ENCODE measurements around the gene NEDD4L.
"Not testable (repeated sequence)": the region's sequence is repeated elsewhere in the genome, so short reads cannot be mapped to it uniquely, and the experiment has no call there.

Gene NEDD4L

GRCh38 chr18:58263055-58263957 lies 219.3 kb downstream of the NEDD4L start:
- no peak overlapping the region for H3K4me3 ChIP-seq (ENCODE audit: low read depth, low read length)
- H3K36me3 ChIP-seq: no peaks in the 10 kb centered on the region
- H3K9me3 ChIP-seq: no peaks in the 10 kb centered on the region
- DNase-seq: no peak
- no peaks in the 10 kb centered on the region for H3K4me1 ChIP-seq
- TF ChIP-seq CTCF (IDR thresholded peaks at IDR 0.05; ENCODE audit: low read depth, low read length): no peak
- H3K27me3 ChIP-seq: no peaks in the 10 kb centered on the region

GRCh38 chr18:58264075-58264474 lies 220.0 kb downstream of the NEDD4L start:
- Histone ChIP-seq H3K36me3 (no peaks in the 10 kb centered on the region), H3K4me1 (no peaks in the 10 kb centered on the region), H3K9me3 (no peaks in the 10 kb centered on the region), H3K27me3 (no peaks in the 10 kb centered on the region), H3K4me3 (ENCODE audit: low read depth, low read length) (no peak overlapping the region)
- TF ChIP-seq CTCF (IDR thresholded peaks at IDR 0.05; ENCODE audit: low read depth, low read length): no peak
- no peak for DNase-seq

- Histone ChIP-seq H3K4me1 (no peaks in the 10 kb centered on the region), H3K4me3 (ENCODE audit: low read depth, low read length) (no peak overlapping the region), H3K9me3 (no peaks in the 10 kb centered on the region), H3K27me3 (no peaks in the 10 kb centered on the region), H3K36me3 (no peaks in the 10 kb centered on the region)
- no peak for DNase-seq
- TF ChIP-seq CTCF (IDR thresholded peaks at IDR 0.05; ENCODE audit: low read depth, low read length): no peak
These were observed 220.8 kb downstream of the NEDD4L start for GRCh38 chr18:58264840-58265239.

GRCh38 chr18:58265489-58265888 lies 221.5 kb downstream of the NEDD4L start:
- DNase-seq; H3K9me3 ChIP-seq; H3K36me3 ChIP-seq; H3K27me3 ChIP-seq; H3K4me1 ChIP-seq; H3K4me3 ChIP-seq (ENCODE audit: low read depth, low read length): not testable (repeated sequence)

- TF ChIP-seq CTCF (IDR thresholded peaks at IDR 0.05; ENCODE audit: low read depth, low read length): no peak
- Histone ChIP-seq H3K4me1 (no peaks in the 10 kb centered on the region), H3K9me3 (no peaks in the 10 kb centered on the region), H3K27me3 (no peaks in the 10 kb centered on the region), H3K4me3 (ENCODE audit: low read depth, low read length) (no peak overlapping the region), H3K36me3 (no peaks in the 10 kb centered on the region)
- DNase-seq: no peak
These were observed 222.3 kb downstream of the NEDD4L start for GRCh38 chr18:58266291-58266690.

GRCh38 chr18:58267493-58267892 lies 223.5 kb downstream of the NEDD4L start:
- H3K4me3 ChIP-seq (ENCODE audit: low read depth, low read length): no peak overlapping the region
- no peak for DNase-seq
- no peaks in the 10 kb centered on the region for H3K4me1 ChIP-seq
- H3K9me3 ChIP-seq: no peaks in the 10 kb centered on the region
- no peaks in the 10 kb centered on the region for H3K36me3 ChIP-seq
- H3K27me3 ChIP-seq: no peaks in the 10 kb centered on the region
- no peak for TF ChIP-seq CTCF (IDR thresholded peaks at IDR 0.05; ENCODE audit: low read depth, low read length)
